Endothelial cell of umbilical vein (primary cell): Measurements from ENCODE around the gene DOCK4.

Experiments
- GATA2 ChIP-seq: IDR thresholded peaks from 2 replicates; pipeline ENCODE4 v1.7.0; 2011; ENCODE audit warnings: low read depth, mild to moderate bottlenecking, moderate library complexity, mixed read lengths, low read length; ENCODE audit not compliant: insufficient read length, insufficient read depth
- POLR2A ChIP-seq: IDR thresholded peaks from 2 replicates; pipeline ENCODE4 v1.6.1; 2012; ENCODE audit warnings: low read depth, mild to moderate bottlenecking, control low read depth, low read length
- TF ChIP-seq, protein P1 (sequence below), 2 donors: IDR thresholded peaks; 1 replicate in 1 of 2; 2 replicates in 1 of 2; pipeline ENCODE4 v1.5.1; 2011; ENCODE audit warnings: low read length in 2 of 2, mild to moderate bottlenecking in 2 of 2, moderate library complexity in 2 of 2, control low read depth in 1 of 2, inconsistent platforms in 1 of 2, low read depth in 1 of 2; ENCODE audit not compliant: insufficient read depth in 1 of 2; ENCODE audit errors: extremely low read depth in 1 of 2

DNA sequence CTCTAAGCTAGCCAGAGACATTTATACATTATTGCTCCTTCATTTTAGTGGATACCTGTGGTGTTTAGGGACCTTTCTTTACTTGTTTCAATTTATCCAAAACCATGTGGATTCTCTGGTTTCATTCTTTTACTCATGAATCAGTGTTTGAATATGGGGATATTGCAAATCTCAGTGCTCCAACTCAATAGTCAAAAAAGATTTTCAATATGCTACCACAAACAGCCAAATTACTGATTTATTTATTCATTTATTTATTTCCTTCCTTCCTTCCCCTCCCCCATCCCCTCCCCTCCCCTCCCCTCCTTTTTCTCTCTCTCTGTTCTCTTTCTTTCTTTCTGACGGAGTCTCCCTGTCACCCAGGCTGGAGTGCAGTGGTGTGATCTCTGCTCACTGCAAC lies 390.8 kb downstream of the DOCK4 start:
- TF ChIP-seq GATA2 (no peak), POLR2A (no peak)
- TF ChIP-seq, protein P1, sequence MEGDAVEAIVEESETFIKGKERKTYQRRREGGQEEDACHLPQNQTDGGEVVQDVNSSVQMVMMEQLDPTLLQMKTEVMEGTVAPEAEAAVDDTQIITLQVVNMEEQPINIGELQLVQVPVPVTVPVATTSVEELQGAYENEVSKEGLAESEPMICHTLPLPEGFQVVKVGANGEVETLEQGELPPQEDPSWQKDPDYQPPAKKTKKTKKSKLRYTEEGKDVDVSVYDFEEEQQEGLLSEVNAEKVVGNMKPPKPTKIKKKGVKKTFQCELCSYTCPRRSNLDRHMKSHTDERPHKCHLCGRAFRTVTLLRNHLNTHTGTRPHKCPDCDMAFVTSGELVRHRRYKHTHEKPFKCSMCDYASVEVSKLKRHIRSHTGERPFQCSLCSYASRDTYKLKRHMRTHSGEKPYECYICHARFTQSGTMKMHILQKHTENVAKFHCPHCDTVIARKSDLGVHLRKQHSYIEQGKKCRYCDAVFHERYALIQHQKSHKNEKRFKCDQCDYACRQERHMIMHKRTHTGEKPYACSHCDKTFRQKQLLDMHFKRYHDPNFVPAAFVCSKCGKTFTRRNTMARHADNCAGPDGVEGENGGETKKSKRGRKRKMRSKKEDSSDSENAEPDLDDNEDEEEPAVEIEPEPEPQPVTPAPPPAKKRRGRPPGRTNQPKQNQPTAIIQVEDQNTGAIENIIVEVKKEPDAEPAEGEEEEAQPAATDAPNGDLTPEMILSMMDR (IDR thresholded peaks at IDR 0.05; ENCODE audit: extremely low read depth in 1 of 2, insufficient read depth in 1 of 2, low read depth in 1 of 2, low read length in 2 of 2) = no peak
